Smooth muscle cell (in vitro differentiated cells): Measurements from ENCODE around the gene VAV2. TPM values are rescaled to one million over a fixed set of nuclear protein-coding genes. Genes with fewer than 3 reads are reported as not detected.
A peak's percentile ranks its signal among the peaks of the same experiment; 100 is the strongest.

Source experiments
- DNase-seq: peaks from one replicate; lab custom pipeline; 2025; ENCODE audit not compliant: unreplicated experiment; lab: John Stamatoyannopoulos, UW
- H2AFZ ChIP-seq: fragments of 200-600 bp; sonication (generic); 2 replicates; pipeline ENCODE4 v1.6.0; 2016; ENCODE audit warnings: antibody characterized with exemption, low read depth, mild to moderate bottlenecking
- H3F3A ChIP-seq: fragments of 200-600 bp; sonication (generic); 2 replicates; pipeline ENCODE4 v1.6.0; 2017; ENCODE audit warnings: antibody characterized with exemption, low read depth
- H3K27ac ChIP-seq: fragments of 200-600 bp; sonication (generic); 2 replicates; pipeline ENCODE4 v1.5.1; 2016; ENCODE audit warnings: low read depth, mild to moderate bottlenecking
- H3K27me3 ChIP-seq: fragments of 200-600 bp; sonication (generic); 2 replicates; pipeline ENCODE4 v1.6.1; 2016; ENCODE audit warnings: low read depth, mild to moderate bottlenecking
- H3K36me3 ChIP-seq: fragments of 200-600 bp; sonication (generic); 2 replicates; pipeline ENCODE4 v1.5.1; 2016; ENCODE audit warnings: low read depth
- H3K4me1 ChIP-seq: fragments of 200-600 bp; sonication (generic); 2 replicates; pipeline ENCODE4 v1.5.1; 2016; ENCODE audit warnings: low read depth
- H3K4me2 ChIP-seq: fragments of 200-600 bp; sonication (generic); 2 replicates; pipeline ENCODE4 v1.6.0; 2016; ENCODE audit warnings: mild to moderate bottlenecking
- H3K4me3 ChIP-seq: fragments of 200-600 bp; sonication (generic); 2 replicates; pipeline ENCODE4 v1.5.1; 2016; ENCODE audit warnings: mild to moderate bottlenecking
- H3K79me2 ChIP-seq: fragments of 200-600 bp; sonication (generic); 2 replicates; pipeline ENCODE4 v1.6.0; 2016; ENCODE audit warnings: low read depth, mild to moderate bottlenecking
- H3K9ac ChIP-seq: fragments of 200-600 bp; sonication (generic); 2 replicates; pipeline ENCODE4 v1.6.0; 2016; ENCODE audit warnings: low read depth
- H3K9me3 ChIP-seq: fragments of 200-600 bp; sonication (generic); replicated peaks from 2 replicates; pipeline ENCODE4 v1.5.1; 2016; ENCODE audit warnings: low read depth
- H4K20me1 ChIP-seq: fragments of 200-600 bp; sonication (generic); 2 replicates; pipeline ENCODE4 v1.6.0; 2016; ENCODE audit warnings: low read depth
- CTCF ChIP-seq: fragments of 200-600 bp; sonication (generic); IDR thresholded peaks from 2 replicates; pipeline ENCODE4 v1.5.1; 2017; ENCODE audit warnings: borderline replicate concordance, mild to moderate bottlenecking, antibody characterized with exemption; ENCODE audit not compliant: insufficient read depth, poor library complexity, severe bottlenecking
- WGBS: methylation state at CpG from one replicate; pipeline ENCODE4 v1.1.7; 2016; ENCODE audit warnings: low lambda C conversion rate; 5-methylcytosine and 5-hydroxymethylcytosine counted together
- polyA plus RNA-seq: library from polyadenylated mRNA; unstranded; fragments of >200 nt; fragmentation: Nextera tagmentation; extraction: Ambion mirVana; gene quantifications from 2 replicates; pipeline ENCODE4 v1.2.1, GENCODE V29; 2016
- total RNA-seq: library from RNA; depleted of rRNA; stranded (reverse); fragments of >200 nt; gene quantifications from 2 replicates; pipeline ENCODE4 v1.2.3, GENCODE V29; 2014

Gene VAV2
- total and polyA plus RNA-seq, 2 experiments from 2014 or later, result 26.2 to 35.3 TPM

DNA sequence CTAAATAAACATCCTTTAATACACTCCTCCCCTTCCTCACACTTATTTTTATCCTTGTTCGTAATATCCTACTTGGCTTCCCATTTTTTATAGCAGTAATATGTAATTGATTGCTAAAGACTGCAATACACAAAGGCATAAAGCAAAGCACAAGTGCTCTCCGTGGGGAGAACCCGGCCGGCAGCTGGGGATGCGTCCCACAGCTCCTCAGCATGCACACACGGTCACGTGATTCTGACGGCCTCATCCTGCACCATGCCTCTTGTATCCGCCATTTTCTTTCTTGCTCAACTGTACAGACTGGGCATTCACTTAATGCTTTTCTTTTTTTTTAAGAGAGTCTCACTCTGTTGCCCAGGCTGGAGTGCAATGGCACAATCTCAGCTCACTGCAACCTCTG lies 36.0 kb upstream of the VAV2 start:
- H3K4me3 ChIP-seq, result no peak overlapping the region
- peaks cover 4% of the 10 kb centered on the region for H3F3A ChIP-seq
- no peaks in the 10 kb centered on the region for H3K27me3 ChIP-seq
- H3K27ac ChIP-seq, result no peak overlapping the region
- H3K4me2 ChIP-seq, result no peak overlapping the region
- no peaks in the 10 kb centered on the region for H3K9me3 ChIP-seq
- DNase-seq, result no peak
- H4K20me1 ChIP-seq, result no peaks in the 10 kb centered on the region
- 94% methylated on average over 9 of the region's 9 CpGs for WGBS
- peaks cover 6% of the 10 kb centered on the region for H3K4me1 ChIP-seq
- no peaks in the 10 kb centered on the region for H3K36me3 ChIP-seq
- H3K79me2 ChIP-seq, result no peaks in the 10 kb centered on the region
- no peak overlapping the region for H3K9ac ChIP-seq
- no peak overlapping the region for H2AFZ ChIP-seq
- TF ChIP-seq CTCF, result no peak

DNA sequence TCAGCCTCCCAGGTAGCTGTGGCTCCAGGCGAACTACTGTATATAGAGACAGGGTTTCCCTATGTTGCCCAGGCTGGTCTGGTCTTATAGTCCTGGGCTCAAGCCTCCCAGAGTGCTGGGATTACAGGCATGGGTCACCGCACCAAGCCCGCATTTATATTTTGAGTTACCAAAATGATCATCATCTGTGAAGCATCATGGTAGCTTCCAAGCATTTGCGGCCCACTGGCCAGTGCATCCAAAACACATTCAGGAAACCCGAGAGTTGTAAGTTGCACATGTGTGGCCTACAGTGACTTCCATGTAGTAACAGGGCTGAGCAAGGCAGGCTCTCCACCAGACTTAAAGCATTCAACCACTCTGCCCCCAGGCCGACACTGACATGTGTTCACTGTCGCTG lies 35.4 kb upstream of the VAV2 start:
- Histone ChIP-seq H3K27ac (no peak overlapping the region), H3K4me2 (no peak overlapping the region), H3K27me3 (no peaks in the 10 kb centered on the region), H3K4me1 (peaks cover 6% of the 10 kb centered on the region), H3K4me3 (no peak overlapping the region), H3K79me2 (no peaks in the 10 kb centered on the region), H2AFZ (no peak overlapping the region), H3K9ac (no peak overlapping the region), H3F3A (peaks cover 4% of the 10 kb centered on the region), H4K20me1 (no peaks in the 10 kb centered on the region), H3K36me3 (no peaks in the 10 kb centered on the region), H3K9me3 (no peaks in the 10 kb centered on the region)
- TF ChIP-seq CTCF, result no peak
- WGBS, result 94% methylated on average over 7 of the region's 7 CpGs
- no peak for DNase-seq

DNA sequence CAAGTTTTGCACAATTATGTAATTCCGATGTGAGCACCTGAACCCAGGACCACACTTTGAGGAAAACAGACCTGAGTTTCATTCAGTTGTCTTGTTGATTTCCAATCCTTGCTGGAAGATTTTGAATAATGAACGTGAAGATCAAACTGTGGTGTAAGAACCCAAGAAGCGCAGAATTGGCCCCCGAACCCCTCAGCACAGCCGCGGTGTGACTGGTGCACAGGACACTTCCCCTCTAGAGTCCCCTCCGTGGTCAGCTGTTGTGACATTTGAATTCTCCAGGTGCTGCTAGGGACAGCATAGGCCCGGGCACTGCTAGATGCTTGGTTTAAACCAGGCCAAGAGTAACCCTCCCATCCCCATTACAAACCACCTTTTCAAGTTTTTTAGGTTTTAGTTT lies 34.9 kb upstream of the VAV2 start:
- H3K4me2 ChIP-seq, result no peak overlapping the region
- no peak overlapping the region for H3K4me3 ChIP-seq
- no peak overlapping the region for H3K27ac ChIP-seq
- H3K27me3 ChIP-seq, result no peaks in the 10 kb centered on the region
- no peak for DNase-seq
- peaks cover 6% of the 10 kb centered on the region for H3K4me1 ChIP-seq
- H3K79me2 ChIP-seq, result no peaks in the 10 kb centered on the region
- H3K36me3 ChIP-seq, result no peaks in the 10 kb centered on the region
- no peaks in the 10 kb centered on the region for H4K20me1 ChIP-seq
- H2AFZ ChIP-seq, result no peak overlapping the region
- H3K9ac ChIP-seq, result no peak overlapping the region
- H3F3A ChIP-seq, result peaks cover 4% of the 10 kb centered on the region
- no peak for TF ChIP-seq CTCF
- H3K9me3 ChIP-seq, result no peaks in the 10 kb centered on the region
- WGBS, result 96% methylated on average over 8 of the region's 8 CpGs

DNA sequence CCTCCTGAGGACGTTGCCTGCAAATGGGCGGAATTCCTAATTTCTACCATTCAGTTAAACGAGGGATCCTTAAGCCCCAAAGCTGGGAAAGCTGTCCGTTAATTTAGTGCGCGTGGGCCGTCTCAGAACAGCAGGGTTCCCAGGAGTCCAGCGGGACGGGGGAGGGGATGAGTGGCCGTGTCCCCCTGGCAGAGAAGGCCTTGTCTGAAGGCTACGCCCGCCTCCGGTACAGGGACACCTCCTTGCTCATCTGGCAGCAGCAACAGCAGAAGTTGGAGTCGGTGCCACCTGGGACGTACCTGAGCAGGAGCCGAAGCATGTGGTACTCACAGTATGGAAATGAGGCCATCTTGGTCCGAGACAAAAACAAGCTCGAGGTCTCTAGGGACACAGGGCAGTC lies 34.5 kb upstream of the VAV2 start:
- DNase-seq, result no peak
- Histone ChIP-seq H3K4me1 (peaks cover 6% of the 10 kb centered on the region), H3K4me2 (peak overlapping the region; percentile 98), H3F3A (peaks cover under 1% of the 10 kb centered on the region), H3K4me3 (no peak overlapping the region), H3K9me3 (no peaks in the 10 kb centered on the region), H2AFZ (no peak overlapping the region), H3K79me2 (no peaks in the 10 kb centered on the region), H3K9ac (no peak overlapping the region), H4K20me1 (no peaks in the 10 kb centered on the region), H3K27ac (no peak overlapping the region), H3K36me3 (no peaks in the 10 kb centered on the region), H3K27me3 (no peaks in the 10 kb centered on the region)
- TF ChIP-seq CTCF, result no peak
- WGBS, result 95% methylated on average over 18 of the region's 18 CpGs
